K562 (cell line): ENCODE data around the gene EXOSC2. TPM values are rescaled to one million over a fixed set of nuclear protein-coding genes. Genes with fewer than 3 reads are reported as not detected.

Experiments
- BHLHE40 ChIP-seq: IDR thresholded peaks from 2 replicates; pipeline ENCODE4 v1.6.1; 2011; ENCODE audit warnings: low read length, improper control_type of control experiment
- CBX1 ChIP-seq: sonication (generic); IDR thresholded peaks from 2 replicates; pipeline ENCODE4 v1.6.1; 2016; ENCODE audit warnings: antibody characterized with exemption, low read depth, mild to moderate bottlenecking
- ELF4 ChIP-seq: fragments of 450-650 bp; formaldehyde crosslinking; IDR thresholded peaks from 2 replicates; pipeline ENCODE4 v1.4.0; 2022; ENCODE audit warnings: missing genetic modification characterization
- FOXA3 ChIP-seq, 2 experiments: fragments of 450-650 bp in 1 of 2; sonication (generic) in 1 of 2; formaldehyde crosslinking; IDR thresholded peaks in 1 of 2; conservative IDR thresholded peaks in 1 of 2; 2 replicates each; pipeline versions ENCODE4 v1.4.0 to v1.8.0; 2020 to 2022; ENCODE audit warnings: mild to moderate bottlenecking in 2 of 2, missing genetic modification reagents in 1 of 2
- KDM2B ChIP-seq: fragments of 250-450 bp; sonication (Bioruptor Pico); IDR thresholded peaks from 2 replicates; pipeline ENCODE4 v1.8.0; 2021; ENCODE audit warnings: mild to moderate bottlenecking, moderate library complexity
- MEIS2 ChIP-seq: fragments of 450-650 bp; IDR thresholded peaks from 2 replicates; pipeline ENCODE4 v1.6.1; 2014; ENCODE audit warnings: mild to moderate bottlenecking; ENCODE audit not compliant: partially characterized antibody
- NCOA2 ChIP-seq, 2 experiments: fragments of 450-650 bp; IDR thresholded peaks; 2 replicates each; pipeline ENCODE4 v1.6.1; 2018; ENCODE audit warnings: mild to moderate bottlenecking in 2 of 2, moderate library complexity in 1 of 2; ENCODE audit not compliant: partially characterized antibody in 2 of 2
- NR4A1 ChIP-seq, 2 experiments: fragments of 250-450 bp in 1 of 2; fragments of 450-650 bp in 1 of 2; sonication (Bioruptor Pico) in 1 of 2; IDR thresholded peaks; 2 replicates each; pipeline versions ENCODE4 v1.4.0 to v1.6.1; 2016 to 2020; ENCODE audit warnings: mild to moderate bottlenecking in 2 of 2, missing compliant biosample characterization in 1 of 2, missing genetic modification characterization in 1 of 2, moderate library complexity in 1 of 2
- SAFB2 ChIP-seq: fragments of 200-400 bp; formaldehyde crosslinking; IDR thresholded peaks from 2 replicates; pipeline ENCODE4 v1.6.1; 2018; ENCODE audit warnings: borderline replicate concordance, low read length, low read depth, moderate library complexity; ENCODE audit not compliant: severe bottlenecking
- SMARCA5 ChIP-seq: fragments of 450-650 bp; IDR thresholded peaks from 2 replicates; pipeline ENCODE4 v1.6.1; 2016
- TARDBP ChIP-seq: fragments of 450-650 bp; IDR thresholded peaks from 2 replicates; pipeline ENCODE4 v1.6.1; 2016
- TEAD2 ChIP-seq: fragments of 450-650 bp; IDR thresholded peaks from 2 replicates; pipeline ENCODE4 v1.6.1; 2016; ENCODE audit warnings: missing genetic modification characterization, control low read depth, missing compliant biosample characterization
- ZNF12 ChIP-seq: sonication (generic); formaldehyde crosslinking; IDR thresholded peaks from 2 replicates; pipeline ENCODE4 v1.4.0; 2020; ENCODE audit warnings: mild to moderate bottlenecking, missing genetic modification reagents
- ZNF24 ChIP-seq: fragments of 450-650 bp; IDR thresholded peaks from 2 replicates; pipeline ENCODE4 v1.6.1; 2016
- ZNF253 ChIP-seq: fragments of 250-450 bp; sonication (Bioruptor Pico); conservative IDR thresholded peaks from 2 replicates; pipeline ENCODE4 v1.6.1; 2021; ENCODE audit warnings: mild to moderate bottlenecking
- ZNF431 ChIP-seq: sonication (generic); formaldehyde crosslinking; IDR thresholded peaks from 2 replicates; pipeline ENCODE4 v1.8.0; 2022; ENCODE audit warnings: mild to moderate bottlenecking, missing genetic modification reagents
- ZNF668 ChIP-seq: fragments of 250-450 bp; sonication (Bioruptor Pico); IDR thresholded peaks from 2 replicates; pipeline ENCODE4 v1.8.0; 2022; ENCODE audit warnings: mild to moderate bottlenecking, inconsistent platforms
- ZNF699 ChIP-seq: fragments of 250-450 bp; sonication (Bioruptor Pico); IDR thresholded peaks from 2 replicates; pipeline ENCODE4 v1.8.0; 2021; ENCODE audit warnings: mild to moderate bottlenecking, moderate library complexity; ENCODE audit not compliant: insufficient replicate concordance
- polyA plus RNA-seq, 8 experiments: library from polyadenylated mRNA; depleted of rRNA in 4 of 8; stranded (reverse) in 5 of 8; unstranded in 3 of 8; fragments of >200 nt; fragmentation: Nextera tagmentation in 2 of 8; fragmentation: Illumina TruSeq in 1 of 8; extraction: Ambion mirVana in 2 of 8; extraction: Trizol in 1 of 8; gene quantifications; 2 replicates each; pipeline versions ENCODE4 v1.2.1 to v1.2.3, GENCODE V29; 2011 to 2014; ENCODE audit warnings: inconsistent platforms in 1 of 8, missing spikeins in 1 of 8
- total RNA-seq, 7 experiments: library from RNA; depleted of rRNA in 6 of 7; stranded (reverse); fragments of >200 nt in 6 of 7; fragmentation: Illumina TruSeq in 2 of 7; extraction: Trizol in 2 of 7; gene quantifications; 2 replicates each; pipeline versions ENCODE4 v1.2.1 to v1.2.3, GENCODE V29; 2011 to 2021; ENCODE audit warnings: low replicate concordance in 1 of 7
- TF ChIP-seq, protein P1 (sequence below), 2 experiments: fragments of 450-650 bp; conservative IDR thresholded peaks; 2 replicates each; pipeline ENCODE4 v1.6.1; 2017; ENCODE audit warnings: mild to moderate bottlenecking in 2 of 2, moderate library complexity in 2 of 2
- TF ChIP-seq, protein P2 (sequence below): fragments of 450-650 bp; IDR thresholded peaks from 2 replicates; pipeline ENCODE4 v1.6.1; 2017; ENCODE audit warnings: mild to moderate bottlenecking, moderate library complexity
- TF ChIP-seq, protein P3 (sequence below): fragments of 150-350 bp; conservative IDR thresholded peaks from 2 replicates; pipeline ENCODE4 v1.6.1; 2014; ENCODE audit warnings: low read length
- TF ChIP-seq, protein P4 (sequence below): fragments of 250-450 bp; sonication (Bioruptor Pico); IDR thresholded peaks from 2 replicates; pipeline ENCODE4 v1.5.0; 2021

EXOSC2 gene
- total and polyA plus RNA-seq, 9 of the 15 experiments (the other 6 are each of a cell fraction or from before 2014, with no cell fraction given), result 46.0 to 101 (median 77.6) TPM

DNA sequence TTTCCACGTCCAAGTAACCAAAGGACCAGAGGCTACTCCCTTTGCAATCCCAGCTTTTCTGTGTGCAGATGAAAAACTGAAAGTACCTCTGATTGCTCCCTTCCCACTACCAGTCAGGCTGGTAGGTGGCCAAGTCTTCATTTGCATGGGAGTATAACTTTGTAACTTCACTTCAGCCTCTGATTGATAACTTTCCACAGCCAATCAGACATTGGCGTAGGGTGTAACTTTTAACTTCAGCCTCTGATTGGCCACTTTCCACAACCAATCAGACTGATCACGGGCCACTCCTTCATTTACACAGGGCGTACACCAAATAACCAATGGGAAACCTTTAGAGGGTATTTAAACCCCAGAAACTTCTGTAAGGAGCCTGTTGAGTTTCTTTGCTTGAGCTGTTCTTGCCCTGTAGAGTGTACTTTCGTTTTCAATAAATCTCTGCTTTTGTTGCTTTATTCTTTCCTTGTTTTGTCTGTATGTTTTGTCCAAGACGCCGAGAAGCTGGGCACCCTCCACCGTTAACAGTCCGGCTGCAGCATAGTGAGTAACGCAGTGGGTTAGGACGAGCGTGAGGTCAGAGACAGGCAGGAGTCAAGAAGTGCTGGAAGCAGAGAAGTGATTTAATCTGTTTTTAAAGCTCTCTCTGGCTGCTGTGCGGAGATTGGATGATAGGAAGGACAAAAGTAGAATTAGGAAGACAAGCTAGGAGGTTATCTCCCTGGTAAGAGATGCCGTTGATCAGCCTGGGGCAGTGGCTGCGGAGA lies 3.5 kb upstream of the EXOSC2 start (continued):
- TF ChIP-seq FOXA3 (CRISPR knock-in tag; conservative IDR thresholded peaks at IDR 0.05 in 1 of 2, IDR thresholded peaks at IDR 0.05 in 1 of 2) (peak; percentile 43 to 49; a peak in 3 of 4 replicates), KDM2B (CRISPR knock-in tag) (no peak), ZNF24 (no peak), ZNF431 (no peak), ZNF668 (CRISPR knock-in tag) (no peak), SAFB2 (no peak), ZNF253 (CRISPR knock-in tag) (no peak), ELF4 (CRISPR knock-in tag) (no peak), TARDBP (no peak), MEIS2 (peak; percentile 92), BHLHE40 (peak; percentile 87), NR4A1 (CRISPR knock-in tag; IDR thresholded peaks at IDR 0.05) (no peak), NR4A1 (tag; IDR thresholded peaks at IDR 0.05) (no peak), SMARCA5 (no peak), ZNF12 (CRISPR knock-in tag) (no peak), TEAD2 (no peak), ZNF699 (CRISPR knock-in tag) (no peak), CBX1 (no peak), NCOA2 (IDR thresholded peaks at IDR 0.05; ENCODE audit: partially characterized antibody in 2 of 2) (no peak)
- TF ChIP-seq, protein P1, sequence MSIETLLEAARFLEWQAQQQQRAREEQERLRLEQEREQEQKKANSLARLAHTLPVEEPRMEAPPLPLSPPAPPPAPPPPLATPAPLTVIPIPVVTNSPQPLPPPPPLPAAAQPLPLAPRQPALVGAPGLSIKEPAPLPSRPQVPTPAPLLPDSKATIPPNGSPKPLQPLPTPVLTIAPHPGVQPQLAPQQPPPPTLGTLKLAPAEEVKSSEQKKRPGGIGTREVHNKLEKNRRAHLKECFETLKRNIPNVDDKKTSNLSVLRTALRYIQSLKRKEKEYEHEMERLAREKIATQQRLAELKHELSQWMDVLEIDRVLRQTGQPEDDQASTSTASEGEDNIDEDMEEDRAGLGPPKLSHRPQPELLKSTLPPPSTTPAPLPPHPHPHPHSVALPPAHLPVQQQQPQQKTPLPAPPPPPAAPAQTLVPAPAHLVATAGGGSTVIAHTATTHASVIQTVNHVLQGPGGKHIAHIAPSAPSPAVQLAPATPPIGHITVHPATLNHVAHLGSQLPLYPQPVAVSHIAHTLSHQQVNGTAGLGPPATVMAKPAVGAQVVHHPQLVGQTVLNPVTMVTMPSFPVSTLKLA (conservative IDR thresholded peaks at IDR 0.05), result peak in 1 of 2 experiments; percentile 51; a peak in 1 of 4 replicates
- TF ChIP-seq, protein P2, sequence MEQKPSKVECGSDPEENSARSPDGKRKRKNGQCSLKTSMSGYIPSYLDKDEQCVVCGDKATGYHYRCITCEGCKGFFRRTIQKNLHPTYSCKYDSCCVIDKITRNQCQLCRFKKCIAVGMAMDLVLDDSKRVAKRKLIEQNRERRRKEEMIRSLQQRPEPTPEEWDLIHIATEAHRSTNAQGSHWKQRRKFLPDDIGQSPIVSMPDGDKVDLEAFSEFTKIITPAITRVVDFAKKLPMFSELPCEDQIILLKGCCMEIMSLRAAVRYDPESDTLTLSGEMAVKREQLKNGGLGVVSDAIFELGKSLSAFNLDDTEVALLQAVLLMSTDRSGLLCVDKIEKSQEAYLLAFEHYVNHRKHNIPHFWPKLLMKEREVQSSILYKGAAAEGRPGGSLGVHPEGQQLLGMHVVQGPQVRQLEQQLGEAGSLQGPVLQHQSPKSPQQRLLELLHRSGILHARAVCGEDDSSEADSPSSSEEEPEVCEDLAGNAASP, result no peak
- TF ChIP-seq, protein P3, sequence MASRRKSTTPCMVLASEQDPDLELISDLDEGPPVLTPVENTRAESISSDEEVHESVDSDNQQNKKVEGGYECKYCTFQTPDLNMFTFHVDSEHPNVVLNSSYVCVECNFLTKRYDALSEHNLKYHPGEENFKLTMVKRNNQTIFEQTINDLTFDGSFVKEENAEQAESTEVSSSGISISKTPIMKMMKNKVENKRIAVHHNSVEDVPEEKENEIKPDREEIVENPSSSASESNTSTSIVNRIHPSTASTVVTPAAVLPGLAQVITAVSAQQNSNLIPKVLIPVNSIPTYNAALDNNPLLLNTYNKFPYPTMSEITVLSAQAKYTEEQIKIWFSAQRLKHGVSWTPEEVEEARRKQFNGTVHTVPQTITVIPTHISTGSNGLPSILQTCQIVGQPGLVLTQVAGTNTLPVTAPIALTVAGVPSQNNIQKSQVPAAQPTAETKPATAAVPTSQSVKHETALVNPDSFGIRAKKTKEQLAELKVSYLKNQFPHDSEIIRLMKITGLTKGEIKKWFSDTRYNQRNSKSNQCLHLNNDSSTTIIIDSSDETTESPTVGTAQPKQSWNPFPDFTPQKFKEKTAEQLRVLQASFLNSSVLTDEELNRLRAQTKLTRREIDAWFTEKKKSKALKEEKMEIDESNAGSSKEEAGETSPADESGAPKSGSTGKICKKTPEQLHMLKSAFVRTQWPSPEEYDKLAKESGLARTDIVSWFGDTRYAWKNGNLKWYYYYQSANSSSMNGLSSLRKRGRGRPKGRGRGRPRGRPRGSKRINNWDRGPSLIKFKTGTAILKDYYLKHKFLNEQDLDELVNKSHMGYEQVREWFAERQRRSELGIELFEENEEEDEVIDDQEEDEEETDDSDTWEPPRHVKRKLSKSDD, result no peak
- TF ChIP-seq, protein P4, sequence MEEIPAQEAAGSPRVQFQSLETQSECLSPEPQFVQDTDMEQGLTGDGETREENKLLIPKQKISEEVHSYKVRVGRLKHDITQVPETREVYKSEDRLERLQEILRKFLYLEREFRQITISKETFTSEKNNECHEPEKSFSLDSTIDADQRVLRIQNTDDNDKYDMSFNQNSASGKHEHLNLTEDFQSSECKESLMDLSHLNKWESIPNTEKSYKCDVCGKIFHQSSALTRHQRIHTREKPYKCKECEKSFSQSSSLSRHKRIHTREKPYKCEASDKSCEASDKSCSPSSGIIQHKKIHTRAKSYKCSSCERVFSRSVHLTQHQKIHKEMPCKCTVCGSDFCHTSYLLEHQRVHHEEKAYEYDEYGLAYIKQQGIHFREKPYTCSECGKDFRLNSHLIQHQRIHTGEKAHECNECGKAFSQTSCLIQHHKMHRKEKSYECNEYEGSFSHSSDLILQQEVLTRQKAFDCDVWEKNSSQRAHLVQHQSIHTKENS (CRISPR knock-in tag), result no peak
